Measurements from ENCODE around the gene ATP5IF1.

ATP5IF1 gene

GRCh38 chr1:28265577-28265976 lies 29.7 kb downstream of the ATP5IF1 start:
- no peak for DNase-seq (ENCODE audit: low read depth)

- no peak for DNase-seq (ENCODE audit: low read depth)
These were observed 31.0 kb downstream of the ATP5IF1 start for GRCh38 chr1:28266920-28267322.

GRCh38 chr1:28267633-28268032 lies 31.7 kb downstream of the ATP5IF1 start:
- DNase-seq (ENCODE audit: low read depth): no peak

- no peak for DNase-seq (ENCODE audit: low read depth)
These were observed 33.6 kb downstream of the ATP5IF1 start for GRCh38 chr1:28269529-28269928.

- DNase-seq (ENCODE audit: low read depth): no peak
These were observed 36.4 kb downstream of the ATP5IF1 start for GRCh38 chr1:28272215-28272852.

GRCh38 chr1:28273216-28273860 lies 37.4 kb downstream of the ATP5IF1 start:
- no peak for DNase-seq (ENCODE audit: low read depth)

GRCh38 chr1:28278763-28279162 lies 42.8 kb downstream of the ATP5IF1 start:
- DNase-seq (ENCODE audit: low read depth): no peak

GRCh38 chr1:28279721-28280120 lies 43.8 kb downstream of the ATP5IF1 start:
- no peak for DNase-seq (ENCODE audit: low read depth)

- DNase-seq (ENCODE audit: low read depth): no peak
These were observed 44.6 kb downstream of the ATP5IF1 start for GRCh38 chr1:28280501-28280900.

- DNase-seq (ENCODE audit: low read depth): no peak
These were observed 45.1 kb downstream of the ATP5IF1 start for GRCh38 chr1:28280977-28281381.

GRCh38 chr1:28281608-28282425 lies 45.9 kb downstream of the ATP5IF1 start:
- no peak for DNase-seq (ENCODE audit: low read depth)

GRCh38 chr1:28282426-28283407 lies 46.8 kb downstream of the ATP5IF1 start:
- DNase-seq (ENCODE audit: low read depth): no peak

- no peak for DNase-seq (ENCODE audit: low read depth)
These were observed 50.2 kb downstream of the ATP5IF1 start for GRCh38 chr1:28286111-28286510.
